Erythroblast (primary cell): ENCODE data around the gene DNER.

Source experiments
- GATA1 ChIP-seq: IDR thresholded peaks from 2 replicates; pipeline ENCODE4 v1.6.1; 2011; ENCODE audit warnings: low read depth, mild to moderate bottlenecking, control low read depth, low read length, moderate library complexity
- POLR2A ChIP-seq: IDR thresholded peaks from 2 replicates; pipeline ENCODE4 v1.6.1; 2011; ENCODE audit warnings: mild to moderate bottlenecking, low read length

- TF ChIP-seq POLR2A = no peak
- no peak for TF ChIP-seq GATA1
Observed at GRCh38 chr2:229748950-229749349, 34.6 kb upstream of the DNER start.
